Astrocyte (in vitro differentiated cells and primary cell): ENCODE data around the gene ANKLE2.

Experiments
- CTCF ChIP-seq: IDR thresholded peaks from 2 replicates; pipeline ENCODE4 v1.5.1; 2011; ENCODE audit warnings: low read depth, mild to moderate bottlenecking, inconsistent platforms, low read length, moderate library complexity; ENCODE audit not compliant: insufficient read depth
- EZH2 ChIP-seq: IDR thresholded peaks from 2 replicates; pipeline ENCODE4 v1.6.1; 2012; ENCODE audit warnings: mild to moderate bottlenecking, low read length, inconsistent platforms; ENCODE audit not compliant: insufficient read depth

GRCh38 chr12:132774159-132774558, 12.5 kb upstream of the ANKLE2 start:
- TF ChIP-seq CTCF (no peak), EZH2 (no peak)
